Measurements from ENCODE around the gene FASTK.
"Not testable (repeated sequence)": the region's sequence is repeated elsewhere in the genome, so short reads cannot be mapped to it uniquely, and the experiment has no call there.

Gene FASTK

DNA sequence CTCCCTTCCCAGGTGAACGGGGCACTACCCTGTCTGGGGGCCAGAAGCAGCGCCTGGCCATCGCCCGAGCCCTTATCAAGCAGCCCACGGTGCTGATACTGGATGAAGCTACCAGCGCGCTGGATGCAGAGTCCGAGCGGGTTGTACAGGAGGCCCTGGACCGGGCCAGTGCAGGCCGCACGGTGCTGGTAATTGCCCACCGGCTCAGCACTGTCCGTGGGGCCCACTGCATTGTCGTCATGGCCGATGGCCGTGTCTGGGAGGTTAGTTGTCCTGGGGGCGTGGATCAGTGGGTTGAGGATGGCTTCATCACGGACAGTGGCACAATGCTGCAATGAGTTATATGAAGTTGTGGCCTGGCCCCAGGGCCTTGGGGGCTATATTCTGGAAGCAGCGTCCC lies 36.6 kb downstream of the FASTK start:
- DNase-seq, result no peak

DNA sequence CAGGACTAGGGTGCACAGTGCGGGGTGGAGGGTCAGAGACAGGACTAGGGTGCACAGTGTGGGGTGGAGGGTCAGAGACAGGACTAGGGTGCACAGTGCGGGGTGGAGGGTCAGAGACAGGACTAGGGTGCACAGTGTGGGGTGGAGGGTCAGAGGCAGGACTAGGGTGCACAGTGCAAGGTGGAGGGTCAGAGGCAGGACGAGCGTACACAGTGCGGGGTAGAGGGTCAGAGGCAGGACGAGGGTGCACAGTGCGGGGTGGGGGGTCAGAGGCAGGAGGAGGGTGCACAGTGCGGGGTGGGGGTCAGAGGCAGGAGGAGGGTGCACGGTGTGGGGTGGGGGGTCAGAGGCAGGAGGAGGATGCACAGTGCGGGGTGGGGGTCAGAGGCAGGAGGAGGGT lies 37.2 kb downstream of the FASTK start:
- not testable (repeated sequence) for DNase-seq

DNA sequence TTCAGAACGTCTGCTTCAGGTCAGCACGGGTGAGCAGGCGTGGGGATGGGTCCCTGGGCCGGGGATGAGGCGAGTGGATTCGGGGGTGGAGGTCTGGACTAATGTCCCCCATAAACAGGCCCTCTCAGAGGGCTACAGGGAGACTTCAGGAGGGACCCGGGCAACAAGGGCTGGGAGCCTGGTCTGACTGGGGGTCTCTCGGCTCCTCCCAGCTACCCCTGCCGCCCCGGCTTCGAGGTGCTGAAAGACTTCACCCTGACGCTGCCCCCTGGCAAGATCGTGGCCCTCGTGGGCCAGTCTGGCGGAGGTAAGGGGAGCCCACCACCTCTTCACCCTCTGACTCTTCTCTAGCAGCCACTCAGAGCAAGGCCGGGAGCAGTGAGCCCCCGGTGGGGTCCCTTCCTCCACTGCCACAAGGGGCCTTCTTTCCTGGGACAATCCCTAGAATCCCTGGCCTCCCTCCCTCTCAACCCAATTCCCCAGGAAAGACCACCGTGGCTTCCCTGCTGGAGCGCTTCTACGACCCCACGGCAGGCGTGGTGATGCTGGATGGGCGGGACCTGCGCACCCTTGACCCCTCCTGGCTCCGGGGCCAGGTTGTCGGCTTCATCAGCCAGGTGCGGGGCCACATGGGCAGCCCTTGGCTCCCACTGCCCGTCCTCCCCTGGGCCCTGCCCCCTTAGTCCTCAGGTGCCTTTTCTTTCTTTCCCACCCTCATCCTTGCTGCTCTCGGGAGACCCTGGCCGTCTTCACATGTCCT lies 39.8 kb downstream of the FASTK start:
- no peak for DNase-seq

DNA sequence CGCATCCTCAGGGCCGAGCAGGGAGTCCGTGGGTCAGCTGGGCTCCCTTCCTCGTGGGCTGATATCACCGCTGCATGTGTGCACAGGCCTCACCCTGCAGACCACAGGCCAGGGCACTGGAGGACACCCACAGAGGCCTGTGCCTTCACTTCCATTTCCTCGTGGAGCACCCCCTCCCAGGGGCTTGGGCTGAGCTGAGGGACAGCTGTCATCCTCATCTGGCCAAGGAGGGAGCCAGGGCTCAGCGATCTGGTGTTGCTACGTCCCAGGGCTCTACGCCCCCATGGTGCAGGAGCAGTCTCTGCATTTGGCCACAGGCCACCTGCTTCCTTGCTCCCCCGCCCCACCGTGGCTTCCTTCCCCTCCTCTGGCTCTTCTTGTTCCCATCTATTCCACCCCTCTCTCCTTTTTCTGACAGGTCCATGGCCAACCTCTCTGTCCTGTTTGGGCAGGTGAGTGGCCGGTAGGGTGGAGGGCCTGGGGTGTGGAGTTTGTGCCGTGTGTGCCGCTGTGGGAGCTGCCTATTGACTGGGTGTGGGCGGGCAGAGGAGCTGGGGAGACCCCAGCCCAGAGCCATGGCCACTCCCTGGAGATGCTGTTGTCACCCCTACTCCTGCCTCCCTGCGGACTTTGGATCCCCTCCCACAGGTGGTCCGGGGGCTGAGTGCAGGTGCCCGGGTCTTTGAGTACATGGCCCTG lies 40.6 kb downstream of the FASTK start:
- DNase-seq, result no peak

DNA sequence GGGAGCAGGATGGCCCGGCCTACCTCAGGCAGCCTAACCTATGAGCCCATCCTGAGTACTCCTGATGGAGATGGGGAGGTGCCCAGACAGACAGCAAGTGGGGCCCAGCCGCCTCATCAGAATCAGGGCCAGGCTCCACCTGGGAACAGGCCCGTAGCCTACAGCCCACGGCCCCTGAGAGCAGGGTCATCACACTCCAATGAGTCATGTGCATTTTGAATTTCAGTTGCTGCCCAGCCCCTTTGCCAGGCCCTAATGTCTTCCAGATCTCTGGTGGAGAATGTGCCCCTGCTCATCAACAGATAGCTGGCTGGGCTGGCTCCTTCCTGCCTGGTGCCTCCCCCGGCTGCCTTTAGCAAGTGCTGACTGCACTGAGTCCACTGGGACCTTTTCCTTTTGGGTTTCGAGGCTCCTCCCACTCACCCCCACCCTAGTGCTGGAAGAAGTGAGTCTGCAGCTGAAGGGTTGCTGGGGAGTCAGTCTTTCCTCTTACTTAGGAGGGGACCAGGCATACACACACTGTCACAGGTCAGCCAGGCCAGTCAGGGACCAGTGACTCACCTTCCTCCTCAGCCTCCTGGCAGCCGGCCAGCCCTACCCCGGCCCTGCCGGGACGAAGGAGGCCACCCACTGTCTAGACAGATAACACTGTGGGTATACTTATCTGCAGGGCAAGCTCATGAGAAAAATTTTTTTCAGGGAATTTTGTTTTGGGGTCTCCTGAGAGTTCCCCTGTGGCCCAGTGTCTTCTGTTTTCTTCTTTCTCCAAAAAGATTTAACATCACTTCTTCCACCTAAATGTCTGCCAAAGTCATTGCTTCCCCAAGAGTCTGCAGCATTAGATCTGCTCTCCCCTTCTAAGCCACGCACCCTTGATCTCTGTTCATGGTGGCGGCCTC lies 41.4 kb downstream of the FASTK start:
- DNase-seq, result peak; percentile 36

DNA sequence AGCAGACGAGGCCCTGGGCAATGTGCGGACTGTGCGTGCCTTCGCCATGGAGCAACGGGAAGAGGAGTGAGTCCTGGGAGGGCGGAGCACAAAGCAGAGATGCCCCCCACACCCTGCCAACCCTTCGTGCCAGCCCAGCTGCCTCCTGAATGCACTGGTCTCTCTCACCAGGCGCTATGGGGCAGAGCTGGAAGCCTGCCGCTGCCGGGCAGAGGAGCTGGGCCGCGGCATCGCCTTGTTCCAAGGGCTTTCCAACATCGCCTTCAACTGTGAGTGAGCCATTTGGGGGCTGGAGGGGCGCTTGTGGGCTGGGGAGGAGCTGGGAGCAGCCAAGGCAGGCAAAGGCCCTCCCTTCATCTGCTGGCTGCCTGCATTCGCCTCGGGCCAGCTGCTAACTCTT lies 44.7 kb downstream of the FASTK start:
- no peak for DNase-seq

DNA sequence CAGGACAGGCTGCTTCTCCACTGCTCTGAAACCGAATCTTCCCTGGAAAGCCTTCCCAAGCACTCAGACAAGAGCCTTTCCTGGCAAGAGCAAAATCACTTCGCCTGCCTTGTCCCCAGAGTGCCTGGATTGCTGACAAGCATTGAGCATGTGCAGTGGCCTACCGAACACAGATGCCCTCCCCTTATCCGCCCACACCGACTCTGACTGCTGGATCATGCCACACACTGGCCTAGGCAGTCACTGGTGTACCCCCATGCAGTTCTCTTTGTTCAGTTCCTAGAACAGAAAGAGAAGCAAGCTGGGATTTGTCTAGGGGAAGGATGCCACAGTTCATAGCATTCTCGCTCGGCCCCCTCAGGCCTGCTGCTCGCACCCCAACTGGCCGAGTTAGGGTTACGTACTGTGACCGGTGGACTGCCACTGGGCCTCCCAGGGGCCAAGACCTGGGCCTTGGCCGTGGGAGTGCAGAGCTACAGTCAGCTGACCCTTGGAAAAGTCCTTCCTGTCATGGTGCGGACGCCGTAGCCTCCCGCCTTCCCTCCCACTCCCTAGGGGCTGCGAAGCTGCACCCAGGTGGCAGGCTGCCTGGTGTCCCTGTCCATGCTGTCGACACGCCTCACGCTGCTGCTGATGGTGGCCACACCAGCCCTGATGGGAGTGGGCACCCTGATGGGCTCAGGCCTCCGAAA lies 45.4 kb downstream of the FASTK start:
- DNase-seq, result no peak

DNA sequence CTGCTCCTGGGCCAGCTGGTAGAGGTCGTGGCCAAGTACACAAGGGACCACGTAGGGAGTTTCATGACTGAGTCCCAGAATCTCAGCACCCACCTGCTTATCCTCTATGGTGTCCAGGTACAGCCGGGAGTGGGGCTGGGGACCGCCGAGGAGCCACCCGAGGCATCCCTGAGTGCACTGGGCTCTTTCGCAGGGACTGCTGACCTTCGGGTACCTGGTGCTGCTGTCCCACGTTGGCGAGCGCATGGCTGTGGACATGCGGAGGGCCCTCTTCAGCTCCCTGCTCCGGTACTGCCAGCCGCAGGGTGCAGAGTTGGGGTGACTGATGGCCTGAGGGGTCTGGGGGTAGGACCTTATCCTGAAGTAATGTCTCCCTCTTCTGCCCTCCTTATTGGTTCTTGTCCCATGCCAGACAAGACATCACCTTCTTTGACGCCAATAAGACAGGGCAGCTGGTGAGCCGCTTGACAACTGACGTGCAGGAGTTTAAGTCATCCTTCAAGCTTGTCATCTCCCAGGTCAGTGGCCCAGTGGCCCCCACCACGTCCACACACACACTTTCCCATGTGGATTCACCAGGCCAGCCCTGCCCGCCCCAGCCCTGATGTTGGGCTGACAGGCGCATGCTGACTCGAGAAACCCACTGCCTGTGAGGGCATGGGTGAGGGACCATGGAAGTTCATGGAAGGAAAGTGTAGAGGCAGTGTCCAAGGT lies 46.1 kb downstream of the FASTK start:
- no peak for DNase-seq

DNA sequence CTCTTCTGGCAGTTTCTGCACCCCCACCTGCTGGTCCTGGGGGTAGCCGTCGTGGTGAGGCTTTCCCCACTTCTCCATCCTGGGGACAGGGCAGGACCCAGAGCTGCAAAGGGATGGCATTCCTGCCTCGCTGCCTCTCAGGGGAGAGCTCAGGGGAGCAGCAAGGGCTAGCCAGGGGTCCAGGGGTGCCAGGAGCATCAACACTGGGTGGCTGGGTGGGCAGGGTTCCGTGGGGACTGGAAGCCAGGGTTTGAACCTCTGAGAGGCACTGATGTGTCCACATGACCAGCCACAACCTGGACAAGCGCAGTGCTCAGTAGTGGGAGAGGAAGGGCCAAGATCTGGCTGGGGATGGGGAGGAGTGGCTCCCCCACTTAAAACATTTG lies 46.8 kb downstream of the FASTK start:
- DNase-seq, result no peak

DNA sequence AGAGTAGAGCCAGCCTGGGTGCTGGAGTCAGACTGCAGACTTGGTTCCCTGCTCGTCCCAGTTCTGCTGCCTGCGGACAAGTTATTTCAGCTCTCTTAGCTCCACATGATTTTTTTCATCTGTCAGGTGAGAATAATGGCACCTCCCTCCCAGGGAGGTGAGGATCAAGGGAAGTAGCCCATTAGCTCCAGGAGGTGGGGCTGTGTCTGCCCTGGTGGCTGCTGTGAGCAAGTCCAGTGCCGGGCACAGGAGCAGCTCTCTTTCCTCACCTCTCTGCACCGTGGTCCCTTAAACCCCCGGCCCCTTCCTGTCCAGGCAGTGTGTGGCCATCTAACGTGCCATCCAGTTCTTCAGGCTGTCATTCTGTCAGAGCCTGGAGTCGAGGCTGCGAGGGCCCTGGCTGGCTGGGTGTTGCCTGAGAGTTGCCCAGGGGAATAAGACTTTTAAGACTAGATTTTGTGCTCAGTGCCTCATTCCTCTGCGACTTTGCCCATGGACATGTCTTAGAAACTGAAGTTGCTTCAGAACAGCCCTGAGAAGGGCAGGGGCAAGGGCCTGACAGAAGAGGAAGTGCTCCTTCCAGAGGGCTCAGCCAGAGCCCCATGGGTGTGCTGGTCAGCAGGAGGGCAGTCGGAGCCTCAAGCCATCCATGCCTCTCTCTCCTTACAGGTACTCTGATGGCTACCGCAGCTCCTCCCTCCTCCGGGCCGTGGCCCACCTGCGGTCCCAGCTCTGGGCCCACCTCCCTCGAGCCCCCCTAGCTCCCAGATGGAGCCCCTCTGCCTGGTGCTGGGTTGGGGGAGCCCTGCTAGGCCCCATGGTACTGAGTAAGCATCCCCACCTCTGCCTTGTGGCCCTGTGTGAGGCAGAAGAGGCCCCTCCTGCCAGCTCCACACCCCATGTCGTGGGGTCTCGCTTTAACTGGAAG lies 47.4 kb downstream of the FASTK start:
- DNase-seq, result no peak

DNA sequence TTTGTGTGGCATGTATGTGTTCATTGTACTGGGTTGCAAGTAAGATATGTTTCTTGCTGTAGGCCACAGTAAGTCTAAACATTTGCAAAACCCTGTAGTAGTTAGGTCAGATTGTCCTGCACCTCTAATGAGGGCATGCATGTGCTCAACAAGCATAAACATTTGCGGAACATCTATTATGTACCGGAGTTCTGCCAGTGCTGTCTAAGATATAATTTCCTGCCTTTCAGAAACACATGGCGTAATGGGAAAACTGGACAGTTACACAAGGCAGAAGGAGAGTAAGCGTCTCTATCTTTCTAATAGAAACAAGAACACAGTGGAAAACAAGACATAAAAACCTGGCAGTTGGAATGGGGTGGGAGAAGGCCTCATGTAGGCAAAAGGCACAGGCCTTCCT lies 49.6 kb downstream of the FASTK start:
- DNase-seq, result no peak

DNA sequence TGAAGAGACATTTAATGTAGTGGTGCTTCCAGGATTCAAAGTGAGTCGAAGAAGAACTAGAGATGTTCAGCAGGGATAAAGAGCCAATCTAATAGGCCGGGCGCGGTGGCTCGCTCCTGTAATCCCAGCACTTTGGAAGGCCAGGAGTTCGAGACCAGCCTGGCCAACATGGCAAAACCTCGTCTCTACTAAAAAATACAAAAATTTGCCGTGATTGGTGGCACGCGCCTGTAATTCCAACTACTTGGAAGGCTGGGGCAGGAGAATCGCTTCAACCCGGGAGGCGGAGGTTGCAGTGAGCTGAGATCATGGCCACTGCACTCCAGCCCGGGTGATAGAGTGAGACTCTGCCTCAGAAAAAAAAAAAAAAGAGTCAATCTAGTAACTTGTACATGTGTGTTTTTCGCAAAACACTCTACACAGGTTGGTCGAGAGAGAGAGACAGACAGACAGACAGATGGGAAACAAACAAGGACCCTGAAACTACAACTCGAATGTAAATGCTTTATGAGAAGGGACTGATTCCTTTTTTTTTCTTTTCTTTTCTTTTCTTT lies 51.6 kb downstream of the FASTK start:
- DNase-seq, result no peak

DNA sequence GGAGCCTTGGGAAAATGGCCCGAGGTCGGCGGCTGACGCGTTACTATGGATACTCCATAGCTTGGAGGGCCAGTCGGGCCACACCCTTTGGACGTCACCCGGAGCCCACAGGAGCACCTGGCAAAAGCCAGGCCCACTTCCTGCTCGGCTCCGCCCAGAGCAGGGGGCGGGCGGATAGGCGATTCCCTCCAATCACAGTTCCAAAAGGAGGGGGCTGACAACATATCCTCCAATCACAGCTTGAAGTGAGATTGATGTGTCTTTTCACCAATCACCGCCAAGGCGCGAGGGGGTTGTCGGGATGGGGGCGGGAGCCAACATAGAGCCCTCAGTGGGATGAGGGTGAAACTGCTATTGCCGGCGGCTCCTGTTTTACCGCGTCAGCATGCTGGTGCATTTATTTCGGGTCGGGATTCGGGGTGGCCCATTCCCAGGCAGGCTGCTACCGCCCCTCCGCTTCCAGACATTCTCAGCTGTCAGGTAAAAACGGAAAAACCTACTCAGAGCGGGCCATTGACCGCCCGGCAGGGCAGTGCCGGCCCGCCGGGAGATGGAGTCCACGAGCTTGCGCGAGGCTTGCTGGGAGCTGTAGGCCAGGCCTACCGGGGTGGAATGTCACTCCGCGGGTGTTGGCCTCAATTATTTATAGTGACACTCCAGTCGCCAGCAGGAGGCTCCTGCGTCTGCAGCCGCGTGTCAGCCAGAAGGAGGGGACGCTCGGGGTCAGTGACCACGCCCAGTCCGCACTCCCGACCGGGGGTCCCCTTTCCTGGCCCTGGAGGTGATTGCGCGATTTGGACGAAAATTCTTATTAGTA lies 52.3 kb downstream of the FASTK start, which contains the start of gene ABCB8:
Gene ABCB8, plus strand, starts transcription at position 320 of the 817 bp plus-strand sequence. Its CDS starts 66 bp downstream, at position 386.
- peak; percentile 99 for DNase-seq

DNA sequence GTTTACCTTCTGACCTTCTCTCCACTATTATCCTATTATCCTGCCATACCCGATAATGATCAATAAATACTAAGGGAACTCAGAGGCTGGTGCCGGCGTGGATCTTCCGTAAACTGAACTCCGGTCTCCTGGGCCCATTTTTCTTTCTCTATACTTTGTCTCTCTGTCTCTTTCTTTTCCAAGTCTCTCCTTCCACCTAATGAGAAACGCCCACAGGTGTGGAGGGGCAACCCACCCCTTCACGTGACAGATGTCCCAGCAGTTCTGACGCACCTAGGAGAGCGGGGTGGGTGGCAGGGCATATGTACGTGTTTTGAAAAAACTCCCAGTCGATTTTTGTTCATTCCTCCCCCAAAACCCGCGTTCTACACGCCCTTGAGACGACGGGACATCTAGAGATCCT lies 52.9 kb downstream of the FASTK start:
- DNase-seq, result not testable (repeated sequence)

DNA sequence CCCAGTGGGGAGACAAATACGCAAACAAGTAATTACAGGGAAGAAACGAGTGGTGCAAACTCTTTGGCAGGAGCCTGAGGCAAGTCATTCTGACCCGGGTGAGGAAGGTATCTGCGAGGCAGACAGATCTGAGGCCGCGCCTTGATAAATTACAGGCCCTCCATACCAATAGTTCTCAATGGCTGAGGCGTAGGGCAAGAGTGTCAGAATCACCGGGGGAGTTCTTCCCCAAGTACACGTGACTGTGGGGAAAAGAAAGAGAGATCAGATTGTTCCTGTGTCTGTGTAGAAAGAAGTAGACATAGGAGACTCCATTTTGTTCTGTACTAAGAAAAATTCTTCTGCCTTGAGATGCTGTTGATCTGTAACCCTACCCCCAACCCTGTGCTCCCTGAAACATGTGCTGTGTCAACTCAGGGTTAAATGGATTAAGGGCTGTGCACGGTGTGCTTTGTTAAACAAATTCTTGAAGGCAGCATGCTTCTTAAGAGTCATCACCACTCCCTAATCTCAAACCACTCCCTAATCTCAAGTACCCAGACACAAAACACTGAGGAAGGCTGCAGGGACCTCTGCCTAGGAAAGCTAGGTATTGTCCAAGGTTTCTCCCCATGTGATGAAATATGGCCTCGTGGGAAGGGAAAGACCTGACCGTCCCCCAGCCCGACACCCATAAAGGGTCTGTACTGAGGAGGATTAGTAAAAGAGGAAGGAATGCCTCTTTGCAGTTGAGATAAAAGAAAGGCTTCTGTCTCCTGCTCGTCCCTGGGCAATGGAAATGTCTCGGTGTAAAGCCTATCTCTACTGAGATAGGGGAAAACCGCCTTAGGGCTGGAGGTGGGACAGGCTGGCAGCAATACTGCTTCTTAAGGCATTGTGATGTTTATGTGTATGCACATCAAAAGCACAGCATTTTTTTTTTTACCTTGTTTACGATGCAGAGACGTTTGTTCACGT lies 53.6 kb downstream of the FASTK start:
- DNase-seq, result not testable (repeated sequence)

Data from NCI-H146 (cell line).